WTC11 (cell line): ENCODE measurements around the gene PLPPR3.

Experiments used
- ATF1 ChIP-seq: sonication (generic); formaldehyde crosslinking; IDR thresholded peaks from 2 replicates; pipeline ENCODE4 v1.8.1; 2023; ENCODE audit warnings: mild to moderate bottlenecking, moderate library complexity, missing genetic modification reagents
- CBFB ChIP-seq: sonication (generic); formaldehyde crosslinking; IDR thresholded peaks from 2 replicates; pipeline ENCODE4 v1.8.1; 2022; ENCODE audit warnings: mild to moderate bottlenecking, low read depth, missing genetic modification reagents
- JUN ChIP-seq: sonication (generic); formaldehyde crosslinking; IDR thresholded peaks from 2 replicates; pipeline ENCODE4 v1.8.0; 2023; ENCODE audit warnings: mild to moderate bottlenecking, missing genetic modification reagents
- MXD4 ChIP-seq: fragments of 250-450 bp; sonication (Bioruptor Pico); IDR thresholded peaks from 2 replicates; pipeline ENCODE4 v1.8.0; 2021; ENCODE audit warnings: mild to moderate bottlenecking, moderate library complexity, borderline replicate concordance
- NR1H2 ChIP-seq: sonication (generic); formaldehyde crosslinking; IDR thresholded peaks from 2 replicates; pipeline ENCODE4 v1.9.0; 2021; ENCODE audit warnings: mild to moderate bottlenecking, moderate library complexity, missing genetic modification reagents
- ZNF263 ChIP-seq: sonication (generic); formaldehyde crosslinking; IDR thresholded peaks from 2 replicates; pipeline ENCODE4 v1.8.1; 2022; ENCODE audit warnings: low read depth, mild to moderate bottlenecking, moderate library complexity, missing genetic modification reagents
- TF ChIP-seq, protein P1 (sequence below): sonication (generic); formaldehyde crosslinking; IDR thresholded peaks from 2 replicates; pipeline ENCODE4 v1.8.0; 2022; ENCODE audit warnings: mild to moderate bottlenecking, missing genetic modification reagents
- TF ChIP-seq, protein P2 (sequence below): fragments of 200-600 bp; IDR thresholded peaks from 2 replicates; pipeline ENCODE4 v1.8.0; 2022; ENCODE audit warnings: antibody characterized with exemption
- TF ChIP-seq, protein P3 (sequence below): fragments of 250-450 bp; sonication (Bioruptor Pico); IDR thresholded peaks from 2 replicates; pipeline ENCODE4 v1.9.0; 2021; ENCODE audit warnings: mild to moderate bottlenecking, borderline replicate concordance
- TF ChIP-seq, protein P4 (sequence below): sonication (generic); formaldehyde crosslinking; IDR thresholded peaks from 2 replicates; pipeline ENCODE4 v1.8.1; 2023; ENCODE audit warnings: mild to moderate bottlenecking, missing genetic modification reagents
- TF ChIP-seq, protein P5 (sequence below): sonication (generic); formaldehyde crosslinking; IDR thresholded peaks from 2 replicates; pipeline ENCODE4 v1.8.1; 2023; ENCODE audit warnings: mild to moderate bottlenecking, missing genetic modification reagents, moderate library complexity
- TF ChIP-seq, protein P6 (sequence below): sonication (generic); formaldehyde crosslinking; IDR thresholded peaks from 2 replicates; pipeline ENCODE4 v1.8.0; 2022; ENCODE audit warnings: mild to moderate bottlenecking, missing genetic modification reagents
- TF ChIP-seq, protein P7 (sequence below): sonication (generic); formaldehyde crosslinking; IDR thresholded peaks from 2 replicates; pipeline ENCODE4 v1.8.0; 2022; ENCODE audit warnings: missing genetic modification reagents

DNA sequence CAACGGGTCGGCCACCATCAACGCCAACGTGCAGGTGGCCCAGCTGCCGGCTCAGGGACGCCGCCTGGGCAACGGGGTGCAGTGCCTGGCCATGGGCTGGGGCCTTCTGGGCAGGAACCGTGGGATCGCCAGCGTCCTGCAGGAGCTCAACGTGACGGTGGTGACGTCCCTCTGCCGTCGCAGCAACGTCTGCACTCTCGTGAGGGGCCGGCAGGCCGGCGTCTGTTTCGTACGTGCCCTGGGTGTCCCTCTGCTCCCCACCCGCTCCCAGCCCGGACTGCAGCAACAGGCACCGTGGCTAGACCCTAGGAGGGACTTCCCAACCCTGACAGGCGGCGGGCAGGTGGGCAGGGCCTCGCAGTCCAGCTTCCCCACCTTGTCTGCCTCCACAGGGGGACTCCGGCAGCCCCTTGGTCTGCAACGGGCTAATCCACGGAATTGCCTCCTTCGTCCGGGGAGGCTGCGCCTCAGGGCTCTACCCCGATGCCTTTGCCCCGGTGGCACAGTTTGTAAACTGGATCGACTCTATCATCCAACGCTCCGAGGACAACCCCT is 33.9 kb upstream of the PLPPR3 start:
- TF ChIP-seq MXD4 (CRISPR knock-in tag) (no peak), CBFB (CRISPR knock-in tag) (no peak), JUN (no peak), ATF1 (no peak), ZNF263 (no peak), NR1H2 (CRISPR knock-in tag) (no peak)
- TF ChIP-seq, protein P1, sequence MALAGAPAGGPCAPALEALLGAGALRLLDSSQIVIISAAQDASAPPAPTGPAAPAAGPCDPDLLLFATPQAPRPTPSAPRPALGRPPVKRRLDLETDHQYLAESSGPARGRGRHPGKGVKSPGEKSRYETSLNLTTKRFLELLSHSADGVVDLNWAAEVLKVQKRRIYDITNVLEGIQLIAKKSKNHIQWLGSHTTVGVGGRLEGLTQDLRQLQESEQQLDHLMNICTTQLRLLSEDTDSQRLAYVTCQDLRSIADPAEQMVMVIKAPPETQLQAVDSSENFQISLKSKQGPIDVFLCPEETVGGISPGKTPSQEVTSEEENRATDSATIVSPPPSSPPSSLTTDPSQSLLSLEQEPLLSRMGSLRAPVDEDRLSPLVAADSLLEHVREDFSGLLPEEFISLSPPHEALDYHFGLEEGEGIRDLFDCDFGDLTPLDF, result no peak
- TF ChIP-seq, protein P2, sequence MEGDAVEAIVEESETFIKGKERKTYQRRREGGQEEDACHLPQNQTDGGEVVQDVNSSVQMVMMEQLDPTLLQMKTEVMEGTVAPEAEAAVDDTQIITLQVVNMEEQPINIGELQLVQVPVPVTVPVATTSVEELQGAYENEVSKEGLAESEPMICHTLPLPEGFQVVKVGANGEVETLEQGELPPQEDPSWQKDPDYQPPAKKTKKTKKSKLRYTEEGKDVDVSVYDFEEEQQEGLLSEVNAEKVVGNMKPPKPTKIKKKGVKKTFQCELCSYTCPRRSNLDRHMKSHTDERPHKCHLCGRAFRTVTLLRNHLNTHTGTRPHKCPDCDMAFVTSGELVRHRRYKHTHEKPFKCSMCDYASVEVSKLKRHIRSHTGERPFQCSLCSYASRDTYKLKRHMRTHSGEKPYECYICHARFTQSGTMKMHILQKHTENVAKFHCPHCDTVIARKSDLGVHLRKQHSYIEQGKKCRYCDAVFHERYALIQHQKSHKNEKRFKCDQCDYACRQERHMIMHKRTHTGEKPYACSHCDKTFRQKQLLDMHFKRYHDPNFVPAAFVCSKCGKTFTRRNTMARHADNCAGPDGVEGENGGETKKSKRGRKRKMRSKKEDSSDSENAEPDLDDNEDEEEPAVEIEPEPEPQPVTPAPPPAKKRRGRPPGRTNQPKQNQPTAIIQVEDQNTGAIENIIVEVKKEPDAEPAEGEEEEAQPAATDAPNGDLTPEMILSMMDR, result no peak
- TF ChIP-seq, protein P3, sequence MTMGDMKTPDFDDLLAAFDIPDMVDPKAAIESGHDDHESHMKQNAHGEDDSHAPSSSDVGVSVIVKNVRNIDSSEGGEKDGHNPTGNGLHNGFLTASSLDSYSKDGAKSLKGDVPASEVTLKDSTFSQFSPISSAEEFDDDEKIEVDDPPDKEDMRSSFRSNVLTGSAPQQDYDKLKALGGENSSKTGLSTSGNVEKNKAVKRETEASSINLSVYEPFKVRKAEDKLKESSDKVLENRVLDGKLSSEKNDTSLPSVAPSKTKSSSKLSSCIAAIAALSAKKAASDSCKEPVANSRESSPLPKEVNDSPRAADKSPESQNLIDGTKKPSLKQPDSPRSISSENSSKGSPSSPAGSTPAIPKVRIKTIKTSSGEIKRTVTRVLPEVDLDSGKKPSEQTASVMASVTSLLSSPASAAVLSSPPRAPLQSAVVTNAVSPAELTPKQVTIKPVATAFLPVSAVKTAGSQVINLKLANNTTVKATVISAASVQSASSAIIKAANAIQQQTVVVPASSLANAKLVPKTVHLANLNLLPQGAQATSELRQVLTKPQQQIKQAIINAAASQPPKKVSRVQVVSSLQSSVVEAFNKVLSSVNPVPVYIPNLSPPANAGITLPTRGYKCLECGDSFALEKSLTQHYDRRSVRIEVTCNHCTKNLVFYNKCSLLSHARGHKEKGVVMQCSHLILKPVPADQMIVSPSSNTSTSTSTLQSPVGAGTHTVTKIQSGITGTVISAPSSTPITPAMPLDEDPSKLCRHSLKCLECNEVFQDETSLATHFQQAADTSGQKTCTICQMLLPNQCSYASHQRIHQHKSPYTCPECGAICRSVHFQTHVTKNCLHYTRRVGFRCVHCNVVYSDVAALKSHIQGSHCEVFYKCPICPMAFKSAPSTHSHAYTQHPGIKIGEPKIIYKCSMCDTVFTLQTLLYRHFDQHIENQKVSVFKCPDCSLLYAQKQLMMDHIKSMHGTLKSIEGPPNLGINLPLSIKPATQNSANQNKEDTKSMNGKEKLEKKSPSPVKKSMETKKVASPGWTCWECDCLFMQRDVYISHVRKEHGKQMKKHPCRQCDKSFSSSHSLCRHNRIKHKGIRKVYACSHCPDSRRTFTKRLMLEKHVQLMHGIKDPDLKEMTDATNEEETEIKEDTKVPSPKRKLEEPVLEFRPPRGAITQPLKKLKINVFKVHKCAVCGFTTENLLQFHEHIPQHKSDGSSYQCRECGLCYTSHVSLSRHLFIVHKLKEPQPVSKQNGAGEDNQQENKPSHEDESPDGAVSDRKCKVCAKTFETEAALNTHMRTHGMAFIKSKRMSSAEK, result no peak
- TF ChIP-seq, protein P4, sequence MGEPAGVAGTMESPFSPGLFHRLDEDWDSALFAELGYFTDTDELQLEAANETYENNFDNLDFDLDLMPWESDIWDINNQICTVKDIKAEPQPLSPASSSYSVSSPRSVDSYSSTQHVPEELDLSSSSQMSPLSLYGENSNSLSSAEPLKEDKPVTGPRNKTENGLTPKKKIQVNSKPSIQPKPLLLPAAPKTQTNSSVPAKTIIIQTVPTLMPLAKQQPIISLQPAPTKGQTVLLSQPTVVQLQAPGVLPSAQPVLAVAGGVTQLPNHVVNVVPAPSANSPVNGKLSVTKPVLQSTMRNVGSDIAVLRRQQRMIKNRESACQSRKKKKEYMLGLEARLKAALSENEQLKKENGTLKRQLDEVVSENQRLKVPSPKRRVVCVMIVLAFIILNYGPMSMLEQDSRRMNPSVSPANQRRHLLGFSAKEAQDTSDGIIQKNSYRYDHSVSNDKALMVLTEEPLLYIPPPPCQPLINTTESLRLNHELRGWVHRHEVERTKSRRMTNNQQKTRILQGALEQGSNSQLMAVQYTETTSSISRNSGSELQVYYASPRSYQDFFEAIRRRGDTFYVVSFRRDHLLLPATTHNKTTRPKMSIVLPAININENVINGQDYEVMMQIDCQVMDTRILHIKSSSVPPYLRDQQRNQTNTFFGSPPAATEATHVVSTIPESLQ (CRISPR knock-in tag), result no peak
- TF ChIP-seq, protein P5, sequence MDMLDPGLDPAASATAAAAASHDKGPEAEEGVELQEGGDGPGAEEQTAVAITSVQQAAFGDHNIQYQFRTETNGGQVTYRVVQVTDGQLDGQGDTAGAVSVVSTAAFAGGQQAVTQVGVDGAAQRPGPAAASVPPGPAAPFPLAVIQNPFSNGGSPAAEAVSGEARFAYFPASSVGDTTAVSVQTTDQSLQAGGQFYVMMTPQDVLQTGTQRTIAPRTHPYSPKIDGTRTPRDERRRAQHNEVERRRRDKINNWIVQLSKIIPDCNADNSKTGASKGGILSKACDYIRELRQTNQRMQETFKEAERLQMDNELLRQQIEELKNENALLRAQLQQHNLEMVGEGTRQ (CRISPR knock-in tag), result no peak
- TF ChIP-seq, protein P6, sequence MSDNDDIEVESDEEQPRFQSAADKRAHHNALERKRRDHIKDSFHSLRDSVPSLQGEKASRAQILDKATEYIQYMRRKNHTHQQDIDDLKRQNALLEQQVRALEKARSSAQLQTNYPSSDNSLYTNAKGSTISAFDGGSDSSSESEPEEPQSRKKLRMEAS (CRISPR knock-in tag), result no peak
- TF ChIP-seq, protein P7, sequence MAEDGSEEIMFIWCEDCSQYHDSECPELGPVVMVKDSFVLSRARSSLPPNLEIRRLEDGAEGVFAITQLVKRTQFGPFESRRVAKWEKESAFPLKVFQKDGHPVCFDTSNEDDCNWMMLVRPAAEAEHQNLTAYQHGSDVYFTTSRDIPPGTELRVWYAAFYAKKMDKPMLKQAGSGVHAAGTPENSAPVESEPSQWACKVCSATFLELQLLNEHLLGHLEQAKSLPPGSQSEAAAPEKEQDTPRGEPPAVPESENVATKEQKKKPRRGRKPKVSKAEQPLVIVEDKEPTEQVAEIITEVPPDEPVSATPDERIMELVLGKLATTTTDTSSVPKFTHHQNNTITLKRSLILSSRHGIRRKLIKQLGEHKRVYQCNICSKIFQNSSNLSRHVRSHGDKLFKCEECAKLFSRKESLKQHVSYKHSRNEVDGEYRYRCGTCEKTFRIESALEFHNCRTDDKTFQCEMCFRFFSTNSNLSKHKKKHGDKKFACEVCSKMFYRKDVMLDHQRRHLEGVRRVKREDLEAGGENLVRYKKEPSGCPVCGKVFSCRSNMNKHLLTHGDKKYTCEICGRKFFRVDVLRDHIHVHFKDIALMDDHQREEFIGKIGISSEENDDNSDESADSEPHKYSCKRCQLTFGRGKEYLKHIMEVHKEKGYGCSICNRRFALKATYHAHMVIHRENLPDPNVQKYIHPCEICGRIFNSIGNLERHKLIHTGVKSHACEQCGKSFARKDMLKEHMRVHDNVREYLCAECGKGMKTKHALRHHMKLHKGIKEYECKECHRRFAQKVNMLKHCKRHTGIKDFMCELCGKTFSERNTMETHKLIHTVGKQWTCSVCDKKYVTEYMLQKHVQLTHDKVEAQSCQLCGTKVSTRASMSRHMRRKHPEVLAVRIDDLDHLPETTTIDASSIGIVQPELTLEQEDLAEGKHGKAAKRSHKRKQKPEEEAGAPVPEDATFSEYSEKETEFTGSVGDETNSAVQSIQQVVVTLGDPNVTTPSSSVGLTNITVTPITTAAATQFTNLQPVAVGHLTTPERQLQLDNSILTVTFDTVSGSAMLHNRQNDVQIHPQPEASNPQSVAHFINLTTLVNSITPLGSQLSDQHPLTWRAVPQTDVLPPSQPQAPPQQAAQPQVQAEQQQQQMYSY (CRISPR knock-in tag), result no peak
